ENCODE measurements around the gene CCNL2. TPM values are rescaled to one million over a fixed set of nuclear protein-coding genes. Genes with fewer than 3 reads are reported as not detected.

The CCNL2 gene
- total and polyA plus RNA-seq, 2 donors (not counting 1 experiment from before 2014, with no cell fraction given), result 263 to 347 TPM

- peak within 1 kb of the TSS; percentile 34 to 81 (median 64) for H3K4me3 ChIP-seq (ENCODE audit: control extremely low read depth in 1 of 5, extremely low read depth in 1 of 5, insufficient read depth in 1 of 5, low read depth in 2 of 5, low read length in 4 of 5)
Observed at GRCh38 chr1:1349256-1350012, 49.7 kb downstream of the CCNL2 start, which contains the start of gene DVL1. Gene DVL1 (minus strand): TSS chr1:1349418. CDS start chr1:1349065, 353 bp downstream.

More at GRCh38 chr1:1349256-1350012, 49.7 kb downstream of the CCNL2 start, which contains the start of gene DVL1:
- Histone ChIP-seq H3K27me3 (replicated peaks in 1 of 4; ENCODE audit: control extremely low read depth in 1 of 4, control insufficient read depth in 3 of 4, insufficient read depth in 4 of 4, low read length in 3 of 4) (peaks cover 0 to 31% (median 10%) of the 10 kb centered on the region in 4 experiments), H3K27ac (ENCODE audit: low read length in 2 of 2) (peak within 1 kb of the TSS in 1 of 2 donors; percentile 73), H3K79me2 (ENCODE audit: control insufficient read depth, insufficient read depth, low read length) (peaks cover 34% of the 10 kb centered on the region), H3K9ac (ENCODE audit: low read length) (peak within 1 kb of the TSS; percentile 75), H2AFZ (ENCODE audit: insufficient read depth, low read depth, low read length, poor library complexity, severe bottlenecking) (peak within 1 kb of the TSS; percentile 88), H3K9me3 (ENCODE audit: control extremely low read depth in 1 of 3, control insufficient read depth in 2 of 3, insufficient read depth in 1 of 3, low read length in 2 of 3) (peaks cover 0 to 7% (median 0%) of the 10 kb centered on the region in 3 donors), H4K20me1 (ENCODE audit: control insufficient read depth, insufficient read depth, low read length, poor library complexity, severe bottlenecking) (peaks cover 36% of the 10 kb centered on the region), H3K4me1 (ENCODE audit: control insufficient read depth in 2 of 2, insufficient read depth in 2 of 2, low read length in 2 of 2) (peaks cover 30 to 44% of the 10 kb centered on the region in 2 donors), H3K4me2 (replicated peaks; ENCODE audit: low read depth, low read length, poor library complexity, severe bottlenecking) (peak within 1 kb of the TSS; percentile 96), H3K36me3 (replicated peaks in 1 of 2; ENCODE audit: control extremely low read depth in 1 of 2, control insufficient read depth in 1 of 2, extremely low read depth in 1 of 2, insufficient read depth in 2 of 2, low read length in 1 of 2) (no peaks in the 10 kb centered on the region)
- intact Hi-C loops (cut with micrococcal nuclease), result loop anchor here (1.0 kb wide), 2 partner anchors 25 to 26 kb away; partner anchors contain the start of genes AURKAIP1, CPTP and INTS11
- TF ChIP-seq CTCF (IDR thresholded peaks at IDR 0.05) (peak; percentile 46), EZH2 (IDR thresholded peaks at IDR 0.05; ENCODE audit: borderline replicate concordance, insufficient read depth, low read depth, low read length, poor library complexity, severe bottlenecking) (no peak)
- peak within 1 kb of the TSS; percentile 83 for H3K4me3 Mint-ChIP-seq
- H3K27ac Mint-ChIP-seq, result peak within 1 kb of the TSS; percentile 56
- DNase-seq (peak; percentile 88), ATAC-seq (ENCODE audit: low read depth) (peak; percentile 81)
- POLR2A ChIA-PET, result no interaction called here
- H3K4me1 Mint-ChIP-seq, result peaks cover 31% of the 10 kb centered on the region
- peaks cover 12% of the 10 kb centered on the region for H3K27me3 Mint-ChIP-seq
- H3K9me3 Mint-ChIP-seq (ENCODE audit: insufficient read depth), result no peaks in the 10 kb centered on the region
- WGBS (ENCODE audit: insufficient coverage), result under 1% methylated on average over 113 of the region's 122 CpGs
- CTCF ChIA-PET, result no interaction called here
